NT2/D1 (cell line): Measurements from ENCODE around the gene LRRTM4.

Experiments
- DNase-seq: peaks from one replicate; pipeline ENCODE4 v3.0.0-alpha.2; 2011; ENCODE audit warnings: low read depth, low spot score
- H3K27me3 ChIP-seq: 2 replicates; pipeline ENCODE4 v1.6.0; 2011; ENCODE audit warnings: mild to moderate bottlenecking; ENCODE audit not compliant: insufficient read length, insufficient read depth
- H3K36me3 ChIP-seq: 2 replicates; pipeline ENCODE4 v1.6.1; 2011; ENCODE audit warnings: mild to moderate bottlenecking, low read length, mixed read lengths; ENCODE audit not compliant: insufficient read depth, insufficient read length
- H3K4me1 ChIP-seq: 2 replicates; pipeline ENCODE4 v1.5.1; 2011; ENCODE audit not compliant: insufficient read depth, insufficient read length
- H3K4me3 ChIP-seq: 2 replicates; pipeline ENCODE4 v1.5.1; 2011; ENCODE audit warnings: low read depth; ENCODE audit not compliant: insufficient read length
- H3K9ac ChIP-seq: 2 replicates; pipeline ENCODE4 v1.6.0; 2011; ENCODE audit warnings: low read depth; ENCODE audit not compliant: insufficient read length
- H3K9me3 ChIP-seq: 2 replicates; pipeline ENCODE4 v1.5.1; 2011; ENCODE audit warnings: mild to moderate bottlenecking, low read length; ENCODE audit not compliant: insufficient read depth
- SUZ12 ChIP-seq: IDR thresholded peaks from 2 replicates; pipeline ENCODE4 v1.6.1; 2011; ENCODE audit not compliant: insufficient read length, insufficient read depth; ENCODE audit errors: extremely low read depth
- YY1 ChIP-seq: IDR thresholded peaks from 2 replicates; pipeline ENCODE4 v1.6.1; 2011; ENCODE audit not compliant: insufficient read length, insufficient read depth
- ZNF274 ChIP-seq: IDR thresholded peaks from 2 replicates; pipeline ENCODE4 v1.6.1; 2011; ENCODE audit warnings: mild to moderate bottlenecking, low read depth, low read length

The LRRTM4 gene

GRCh38 chr2:77314721-77315120 is 207.5 kb downstream of the LRRTM4 start:
- Histone ChIP-seq H3K9ac (no peak overlapping the region), H3K4me1 (no peaks in the 10 kb centered on the region), H3K27me3 (no peaks in the 10 kb centered on the region), H3K9me3 (no peaks in the 10 kb centered on the region), H3K4me3 (no peak overlapping the region), H3K36me3 (no peaks in the 10 kb centered on the region)
- no peak for DNase-seq
- TF ChIP-seq ZNF274: no peak
- no peak for TF ChIP-seq YY1
- no peak for TF ChIP-seq SUZ12

DNA sequence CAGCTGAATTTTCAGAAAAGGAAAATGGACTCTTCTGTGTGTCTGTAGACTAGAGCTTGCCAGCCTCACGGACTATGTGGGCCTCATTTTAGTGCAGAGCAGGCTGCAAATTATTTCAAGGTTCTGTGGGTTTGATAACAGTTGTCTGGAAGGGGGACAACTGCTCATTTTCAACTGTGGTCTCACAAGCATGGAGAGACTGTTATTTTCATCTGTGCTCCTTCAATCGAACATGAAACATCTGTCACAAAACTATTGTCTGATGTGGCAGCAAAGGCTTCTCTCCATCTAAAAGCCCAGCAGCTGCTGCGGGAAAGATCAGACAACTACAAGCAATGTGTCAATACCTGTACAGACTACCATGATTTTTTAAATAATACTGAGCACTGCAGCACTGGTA is 211.8 kb downstream of the LRRTM4 start:
- no peak for DNase-seq
- H3K9ac ChIP-seq: no peak overlapping the region
- H3K4me3 ChIP-seq: no peak overlapping the region
- no peak for TF ChIP-seq ZNF274
- no peak for TF ChIP-seq YY1
- TF ChIP-seq SUZ12: no peak
- no peaks in the 10 kb centered on the region for H3K9me3 ChIP-seq
- no peaks in the 10 kb centered on the region for H3K36me3 ChIP-seq
- H3K4me1 ChIP-seq: no peaks in the 10 kb centered on the region
- no peaks in the 10 kb centered on the region for H3K27me3 ChIP-seq

- Histone ChIP-seq H3K36me3 (no peaks in the 10 kb centered on the region), H3K9me3 (no peaks in the 10 kb centered on the region), H3K4me1 (no peaks in the 10 kb centered on the region), H3K9ac (no peak overlapping the region), H3K27me3 (no peaks in the 10 kb centered on the region), H3K4me3 (no peak overlapping the region)
- TF ChIP-seq ZNF274 (no peak), SUZ12 (no peak), YY1 (no peak)
- DNase-seq: no peak
Measured at GRCh38 chr2:77309725-77310124, 212.5 kb downstream of the LRRTM4 start.

DNA sequence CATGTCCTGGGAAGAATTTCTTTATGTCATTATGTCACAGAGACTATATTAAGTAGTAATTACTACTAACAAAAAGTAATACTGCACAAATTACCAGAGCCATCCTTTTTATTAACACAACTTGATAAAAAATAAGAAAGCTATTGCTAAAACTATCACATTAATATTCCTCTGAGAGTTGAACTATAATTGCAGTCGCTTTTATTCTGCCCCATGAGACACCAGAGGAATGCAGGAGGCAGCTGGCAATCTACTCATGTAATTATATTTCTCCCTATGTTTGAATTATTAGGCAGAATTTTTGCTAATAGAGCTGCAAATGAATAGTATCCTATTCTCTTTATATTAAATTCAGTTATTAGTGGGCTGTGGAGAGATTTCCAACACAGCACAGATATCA is 220.7 kb downstream of the LRRTM4 start:
- no peaks in the 10 kb centered on the region for H3K36me3 ChIP-seq
- H3K4me3 ChIP-seq: no peak overlapping the region
- DNase-seq: no peak
- no peak for TF ChIP-seq SUZ12
- no peak for TF ChIP-seq YY1
- no peak for TF ChIP-seq ZNF274
- H3K9ac ChIP-seq: no peak overlapping the region
- H3K9me3 ChIP-seq: no peaks in the 10 kb centered on the region
- no peaks in the 10 kb centered on the region for H3K27me3 ChIP-seq
- H3K4me1 ChIP-seq: no peaks in the 10 kb centered on the region

DNA sequence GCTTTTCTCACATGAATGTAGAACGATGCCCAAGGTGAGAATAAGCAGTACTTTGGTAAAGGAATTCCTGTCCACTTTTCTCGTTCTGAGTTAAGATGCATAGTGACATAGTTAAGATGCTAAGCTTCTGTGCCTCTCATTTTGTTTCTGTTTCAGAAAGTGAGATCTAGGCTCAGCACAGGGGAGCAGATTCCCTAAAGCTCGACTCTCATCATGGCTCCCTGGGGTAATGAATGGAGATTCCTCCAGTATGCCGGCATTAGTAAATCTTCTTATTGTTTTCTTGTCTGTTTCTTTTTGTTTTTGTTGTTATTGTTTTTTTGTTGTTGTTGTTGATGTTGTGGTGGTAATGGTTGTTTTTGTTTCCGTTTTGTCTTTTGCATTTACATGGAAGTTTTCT is 225.4 kb downstream of the LRRTM4 start:
- H3K36me3 ChIP-seq: no peaks in the 10 kb centered on the region
- H3K4me1 ChIP-seq: no peaks in the 10 kb centered on the region
- H3K4me3 ChIP-seq: no peak overlapping the region
- H3K9me3 ChIP-seq: no peaks in the 10 kb centered on the region
- no peaks in the 10 kb centered on the region for H3K27me3 ChIP-seq
- TF ChIP-seq ZNF274 (no peak), SUZ12 (no peak), YY1 (no peak)
- no peak for DNase-seq
- no peak overlapping the region for H3K9ac ChIP-seq

- no peak for DNase-seq
- TF ChIP-seq YY1 (no peak), SUZ12 (no peak), ZNF274 (no peak)
- Histone ChIP-seq H3K4me1 (no peaks in the 10 kb centered on the region), H3K9ac (no peak overlapping the region), H3K9me3 (no peaks in the 10 kb centered on the region), H3K36me3 (no peaks in the 10 kb centered on the region), H3K27me3 (no peaks in the 10 kb centered on the region), H3K4me3 (no peak overlapping the region)
Measured at GRCh38 chr2:77294474-77294873, 227.7 kb downstream of the LRRTM4 start.

DNA sequence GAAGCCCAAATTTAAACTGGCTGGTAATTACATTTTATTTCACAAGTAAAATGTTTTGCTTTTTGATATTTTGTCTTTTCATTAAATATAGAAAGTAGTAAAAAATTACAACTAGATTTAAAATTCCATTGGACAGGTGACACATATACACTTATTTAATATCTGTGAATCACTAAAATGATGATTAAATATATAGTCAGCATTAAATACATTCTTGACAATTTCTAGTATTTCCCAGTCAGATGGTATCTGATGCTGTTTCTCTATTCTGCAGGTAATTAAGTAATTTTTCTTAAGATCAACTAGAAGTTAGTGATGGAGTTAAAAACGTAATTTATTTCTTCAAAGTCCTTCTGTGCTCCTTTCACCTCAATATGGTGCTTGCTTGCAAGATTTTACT is 237.8 kb downstream of the LRRTM4 start:
- Histone ChIP-seq H3K4me3 (no peak overlapping the region), H3K27me3 (no peaks in the 10 kb centered on the region), H3K9me3 (no peaks in the 10 kb centered on the region), H3K4me1 (no peaks in the 10 kb centered on the region), H3K36me3 (no peaks in the 10 kb centered on the region), H3K9ac (no peak overlapping the region)
- DNase-seq: no peak
- no peak for TF ChIP-seq YY1
- TF ChIP-seq ZNF274: no peak

- H3K4me1 ChIP-seq: no peaks in the 10 kb centered on the region
- DNase-seq: no peak
- TF ChIP-seq ZNF274: no peak
- no peak for TF ChIP-seq YY1
- no peak for TF ChIP-seq SUZ12
- H3K36me3 ChIP-seq: no peaks in the 10 kb centered on the region
- H3K9ac ChIP-seq: no peak overlapping the region
- no peaks in the 10 kb centered on the region for H3K9me3 ChIP-seq
- no peaks in the 10 kb centered on the region for H3K27me3 ChIP-seq
- no peak overlapping the region for H3K4me3 ChIP-seq
Measured at GRCh38 chr2:77271262-77271661, 250.9 kb downstream of the LRRTM4 start.
